ENCODE data around the gene PARN.

GRCh38 chr16:14386115-14386514, 243.9 kb downstream of the PARN start:
- TF ChIP-seq, protein P1, sequence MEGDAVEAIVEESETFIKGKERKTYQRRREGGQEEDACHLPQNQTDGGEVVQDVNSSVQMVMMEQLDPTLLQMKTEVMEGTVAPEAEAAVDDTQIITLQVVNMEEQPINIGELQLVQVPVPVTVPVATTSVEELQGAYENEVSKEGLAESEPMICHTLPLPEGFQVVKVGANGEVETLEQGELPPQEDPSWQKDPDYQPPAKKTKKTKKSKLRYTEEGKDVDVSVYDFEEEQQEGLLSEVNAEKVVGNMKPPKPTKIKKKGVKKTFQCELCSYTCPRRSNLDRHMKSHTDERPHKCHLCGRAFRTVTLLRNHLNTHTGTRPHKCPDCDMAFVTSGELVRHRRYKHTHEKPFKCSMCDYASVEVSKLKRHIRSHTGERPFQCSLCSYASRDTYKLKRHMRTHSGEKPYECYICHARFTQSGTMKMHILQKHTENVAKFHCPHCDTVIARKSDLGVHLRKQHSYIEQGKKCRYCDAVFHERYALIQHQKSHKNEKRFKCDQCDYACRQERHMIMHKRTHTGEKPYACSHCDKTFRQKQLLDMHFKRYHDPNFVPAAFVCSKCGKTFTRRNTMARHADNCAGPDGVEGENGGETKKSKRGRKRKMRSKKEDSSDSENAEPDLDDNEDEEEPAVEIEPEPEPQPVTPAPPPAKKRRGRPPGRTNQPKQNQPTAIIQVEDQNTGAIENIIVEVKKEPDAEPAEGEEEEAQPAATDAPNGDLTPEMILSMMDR (IDR thresholded peaks at IDR 0.05; ENCODE audit: low read depth, low read length) = no peak
- TF ChIP-seq MYC (IDR thresholded peaks at IDR 0.05; ENCODE audit: low read depth, low read length) = no peak
